ENCODE data around the gene GREM1.

Gene GREM1

GRCh38 chr15:32717426-32718226, at the start of gene GREM1:
GREM1 (plus strand) TSS chr15:32718004; CDS start chr15:32730691, 12,687 bp downstream.
- DNase-seq (ENCODE audit: low spot score): peak; percentile 81

- no peak for DNase-seq (ENCODE audit: low spot score)
These were observed 48.9 kb upstream of the GREM1 start for GRCh38 chr15:32668942-32669341.

- DNase-seq (ENCODE audit: low spot score): peak; percentile 27
These were observed 47.8 kb upstream of the GREM1 start for GRCh38 chr15:32669896-32670611.

GRCh38 chr15:32670623-32671022, 47.2 kb upstream of the GREM1 start:
- no peak for DNase-seq (ENCODE audit: low spot score)

GRCh38 chr15:32671339-32672325, 46.2 kb upstream of the GREM1 start:
- DNase-seq (ENCODE audit: low spot score): no peak

- no peak for DNase-seq (ENCODE audit: low spot score)
These were observed 43.1 kb upstream of the GREM1 start for GRCh38 chr15:32674681-32675080.

- DNase-seq (ENCODE audit: low spot score): no peak
These were observed 42.3 kb upstream of the GREM1 start for GRCh38 chr15:32675466-32675865.

GRCh38 chr15:32676169-32676568, 41.6 kb upstream of the GREM1 start:
- no peak for DNase-seq (ENCODE audit: low spot score)

GRCh38 chr15:32677238-32677750, 40.5 kb upstream of the GREM1 start:
- no peak for DNase-seq (ENCODE audit: low spot score)

- DNase-seq (ENCODE audit: low spot score): no peak
These were observed 38.5 kb upstream of the GREM1 start for GRCh38 chr15:32679298-32679690.

GRCh38 chr15:32682569-32682968, 35.2 kb upstream of the GREM1 start:
- DNase-seq (ENCODE audit: low spot score): peak; percentile 82

GRCh38 chr15:32682977-32683630, 34.7 kb upstream of the GREM1 start:
- DNase-seq (ENCODE audit: low spot score): no peak

GRCh38 chr15:32683906-32684584, 33.8 kb upstream of the GREM1 start:
- DNase-seq (ENCODE audit: low spot score): peak; percentile 74

GRCh38 chr15:32685576-32685975, 32.2 kb upstream of the GREM1 start:
- DNase-seq (ENCODE audit: low spot score): no peak

- no peak for DNase-seq (ENCODE audit: low spot score)
These were observed 30.2 kb upstream of the GREM1 start for GRCh38 chr15:32687556-32687955.

GRCh38 chr15:32688151-32688639, 29.6 kb upstream of the GREM1 start:
- no peak for DNase-seq (ENCODE audit: low spot score)

- no peak for DNase-seq (ENCODE audit: low spot score)
These were observed 26.7 kb upstream of the GREM1 start for GRCh38 chr15:32690941-32691688.

GRCh38 chr15:32691689-32692038, 26.1 kb upstream of the GREM1 start:
- DNase-seq (ENCODE audit: low spot score): no peak

GRCh38 chr15:32692286-32692685, 25.5 kb upstream of the GREM1 start:
- DNase-seq (ENCODE audit: low spot score): no peak
